Measurements from ENCODE around the gene IPP.

DNA sequence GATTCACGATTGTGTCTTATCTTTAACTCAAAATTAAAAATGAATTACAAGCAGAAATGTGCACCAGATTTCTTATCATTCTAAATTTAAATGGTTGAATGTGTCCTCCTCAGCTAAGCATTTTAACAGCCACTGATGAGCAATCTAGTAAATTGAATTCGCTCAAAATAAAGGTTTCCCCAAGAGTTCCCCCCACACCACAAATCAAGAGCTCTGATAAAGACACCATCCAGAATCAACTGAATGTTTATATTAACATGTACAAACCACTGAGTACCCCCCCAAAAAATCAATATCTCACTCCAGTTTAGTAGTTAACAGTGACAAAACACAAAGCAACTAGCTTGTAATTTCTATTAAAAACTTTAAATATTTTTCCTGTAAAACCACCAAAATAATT is 66.1 kb downstream of the IPP start:
- no peak for TF ChIP-seq EZH2phosphoT487 (IDR thresholded peaks at IDR 0.05; ENCODE audit: borderline replicate concordance, low read length)
- TF ChIP-seq, protein P1, sequence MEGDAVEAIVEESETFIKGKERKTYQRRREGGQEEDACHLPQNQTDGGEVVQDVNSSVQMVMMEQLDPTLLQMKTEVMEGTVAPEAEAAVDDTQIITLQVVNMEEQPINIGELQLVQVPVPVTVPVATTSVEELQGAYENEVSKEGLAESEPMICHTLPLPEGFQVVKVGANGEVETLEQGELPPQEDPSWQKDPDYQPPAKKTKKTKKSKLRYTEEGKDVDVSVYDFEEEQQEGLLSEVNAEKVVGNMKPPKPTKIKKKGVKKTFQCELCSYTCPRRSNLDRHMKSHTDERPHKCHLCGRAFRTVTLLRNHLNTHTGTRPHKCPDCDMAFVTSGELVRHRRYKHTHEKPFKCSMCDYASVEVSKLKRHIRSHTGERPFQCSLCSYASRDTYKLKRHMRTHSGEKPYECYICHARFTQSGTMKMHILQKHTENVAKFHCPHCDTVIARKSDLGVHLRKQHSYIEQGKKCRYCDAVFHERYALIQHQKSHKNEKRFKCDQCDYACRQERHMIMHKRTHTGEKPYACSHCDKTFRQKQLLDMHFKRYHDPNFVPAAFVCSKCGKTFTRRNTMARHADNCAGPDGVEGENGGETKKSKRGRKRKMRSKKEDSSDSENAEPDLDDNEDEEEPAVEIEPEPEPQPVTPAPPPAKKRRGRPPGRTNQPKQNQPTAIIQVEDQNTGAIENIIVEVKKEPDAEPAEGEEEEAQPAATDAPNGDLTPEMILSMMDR (IDR thresholded peaks at IDR 0.05; ENCODE audit: low read depth, low read length, poor library complexity, severe bottlenecking), result no peak

Measured in DOHH2 (cell line).